Gastrocnemius medialis (tissue), 4 donors: ENCODE results near the gene CYSRT1.

Experiments
- CTCF ChIP-seq, 5 experiments: fragments of 450-650 bp in 3 of 5; fragments of 200-600 bp in 2 of 5; sonication (generic) in 2 of 5; IDR thresholded peaks in 4 of 5; conservative IDR thresholded peaks in 1 of 5; 1 replicate in 4 of 5; 2 replicates in 1 of 5; pipeline ENCODE4 v1.5.1; 2016 to 2019; ENCODE audit warnings: antibody characterized with exemption in 5 of 5, mild to moderate bottlenecking in 3 of 5, moderate library complexity in 3 of 5
- POLR2A ChIP-seq, 2 donors: fragments of 450-650 bp; IDR thresholded peaks; one replicate each; pipeline ENCODE4 v1.6.1; 2017; ENCODE audit warnings: antibody characterized with exemption in 2 of 2, mild to moderate bottlenecking in 2 of 2, moderate library complexity in 2 of 2

- TF ChIP-seq POLR2A (IDR thresholded peaks at IDR 0.05): no peak
- TF ChIP-seq CTCF (IDR thresholded peaks at IDR 0.05 in 4 of 5, conservative IDR thresholded peaks at IDR 0.05 in 1 of 5): no peak
These were observed 10.4 kb upstream of the CYSRT1 start for GRCh38 chr9:137214620-137215019.
